Head of caudate nucleus (tissue), 42 donors: ENCODE data around the gene APLN.

Experiments used
- DNase-seq, 42 donors: peaks; one replicate each; pipeline versions ENCODE4 v3.0.0 to v3.0.0-alpha.2; 2020 to 2021; ENCODE audit warnings: mixed read lengths in 7 of 42
- intact Hi-C: fragments of 100-400 bp; cut with DNase I; formaldehyde crosslinking; loops from one replicate; pipeline ENCODE4 v1.15.0; 2022

The APLN gene

GRCh38 chrX:129654652-129655546, at the start of gene APLN:
Gene APLN, minus strand, starts transcription at chrX:129654956. Its CDS starts 326 bp downstream, at chrX:129654630.
- intact Hi-C loops = no loop called here
- DNase-seq = peak in 39 of 42 donors; percentile 37 to 84 (median 66)

GRCh38 chrX:129704491-129704890, 49.7 kb upstream of the APLN start:
- intact Hi-C loops = no loop called here
- DNase-seq = no peak

GRCh38 chrX:129701624-129702069, 46.9 kb upstream of the APLN start:
- DNase-seq = peak in 38 of 42 donors; percentile 11 to 76 (median 40)
- intact Hi-C loops = no loop called here

- intact Hi-C loops = no loop called here
- DNase-seq = no peak
Observed at GRCh38 chrX:129700536-129700935, 45.8 kb upstream of the APLN start.

- intact Hi-C loops = no loop called here
- DNase-seq = no peak
Observed at GRCh38 chrX:129698150-129698549, 43.4 kb upstream of the APLN start.

- intact Hi-C loops = no loop called here
Observed at GRCh38 chrX:129697204-129697829, 42.6 kb upstream of the APLN start.

GRCh38 chrX:129696463-129697155, 41.9 kb upstream of the APLN start:
- intact Hi-C loops = no loop called here
- DNase-seq = no peak

More at GRCh38 chrX:129697204-129697829, 42.6 kb upstream of the APLN start:
- no peak for DNase-seq

GRCh38 chrX:129695937-129696336, 41.2 kb upstream of the APLN start:
- DNase-seq = no peak
- intact Hi-C loops = no loop called here

GRCh38 chrX:129695535-129695934, 40.8 kb upstream of the APLN start:
- intact Hi-C loops = no loop called here
- no peak for DNase-seq

- intact Hi-C loops = no loop called here
- no peak for DNase-seq
Observed at GRCh38 chrX:129694805-129695204, 40.0 kb upstream of the APLN start.

GRCh38 chrX:129693354-129693753, 38.6 kb upstream of the APLN start:
- DNase-seq = no peak
- intact Hi-C loops = no loop called here

- DNase-seq = no peak
- intact Hi-C loops = no loop called here
Observed at GRCh38 chrX:129690435-129690834, 35.7 kb upstream of the APLN start.

GRCh38 chrX:129689796-129690195, 35.0 kb upstream of the APLN start:
- DNase-seq = no peak
- intact Hi-C loops = no loop called here

- no peak for DNase-seq
- intact Hi-C loops = no loop called here
Observed at GRCh38 chrX:129688097-129688496, 33.3 kb upstream of the APLN start.

GRCh38 chrX:129686422-129686948, 31.7 kb upstream of the APLN start:
- intact Hi-C loops = no loop called here
- DNase-seq = peak in 25 of 42 donors; percentile 5 to 57 (median 24)

- DNase-seq = no peak
- intact Hi-C loops = no loop called here
Observed at GRCh38 chrX:129682979-129683378, 28.2 kb upstream of the APLN start.

- no peak for DNase-seq
- intact Hi-C loops = no loop called here
Observed at GRCh38 chrX:129679901-129680300, 25.1 kb upstream of the APLN start.

- DNase-seq = peak in 27 of 42 donors; percentile 8 to 68 (median 28)
- intact Hi-C loops = no loop called here
Observed at GRCh38 chrX:129678614-129679195, 23.9 kb upstream of the APLN start.

- intact Hi-C loops = no loop called here
- no peak for DNase-seq
Observed at GRCh38 chrX:129667412-129667811, 12.7 kb upstream of the APLN start.
